Epidermal melanocyte (primary cell): Measurements from ENCODE around the gene ARL5A.
"Not testable (repeated sequence)": the region's sequence is repeated elsewhere in the genome, so short reads cannot be mapped to it uniquely, and the experiment has no call there.

ENCODE experiments used
- DNase-seq: peaks from one replicate; pipeline ENCODE4 v3.0.0; 2011; ENCODE audit warnings: low spot score; ENCODE audit not compliant: insufficient read length

ARL5A gene

GRCh38 chr2:151795646-151796240, 32.5 kb downstream of the ARL5A start:
- no peak for DNase-seq

GRCh38 chr2:151794422-151794821, 33.8 kb downstream of the ARL5A start:
- DNase-seq, result not testable (repeated sequence)

- no peak for DNase-seq
Observed at GRCh38 chr2:151793123-151793522, 35.1 kb downstream of the ARL5A start.

GRCh38 chr2:151792589-151792988, 35.6 kb downstream of the ARL5A start:
- no peak for DNase-seq

GRCh38 chr2:151791545-151791944, 36.7 kb downstream of the ARL5A start:
- no peak for DNase-seq

- DNase-seq, result no peak
Observed at GRCh38 chr2:151790689-151791088, 37.5 kb downstream of the ARL5A start.

GRCh38 chr2:151789055-151789834, 39.0 kb downstream of the ARL5A start:
- DNase-seq, result no peak

- no peak for DNase-seq
Observed at GRCh38 chr2:151786483-151786882, 41.7 kb downstream of the ARL5A start.

- DNase-seq, result no peak
Observed at GRCh38 chr2:151786077-151786476, 42.1 kb downstream of the ARL5A start.

- DNase-seq, result no peak
Observed at GRCh38 chr2:151783133-151783520, 45.1 kb downstream of the ARL5A start.

- no peak for DNase-seq
Observed at GRCh38 chr2:151782378-151783132, 45.7 kb downstream of the ARL5A start.

- no peak for DNase-seq
Observed at GRCh38 chr2:151781642-151782041, 46.6 kb downstream of the ARL5A start.

GRCh38 chr2:151780938-151781337, 47.3 kb downstream of the ARL5A start:
- DNase-seq, result no peak

GRCh38 chr2:151777935-151778334, 50.3 kb downstream of the ARL5A start:
- no peak for DNase-seq

GRCh38 chr2:151777487-151777886, 50.7 kb downstream of the ARL5A start:
- DNase-seq, result no peak

GRCh38 chr2:151776367-151776766, 51.9 kb downstream of the ARL5A start:
- DNase-seq, result no peak

GRCh38 chr2:151775057-151775740, 53.0 kb downstream of the ARL5A start:
- DNase-seq, result no peak

- peak; percentile 25 for DNase-seq
Observed at GRCh38 chr2:151774506-151774905, 53.7 kb downstream of the ARL5A start.

- no peak for DNase-seq
Observed at GRCh38 chr2:151771599-151772358, 56.4 kb downstream of the ARL5A start.

GRCh38 chr2:151770995-151771394, 57.2 kb downstream of the ARL5A start:
- DNase-seq, result no peak

- DNase-seq, result no peak
Observed at GRCh38 chr2:151769606-151770005, 58.6 kb downstream of the ARL5A start.
